Measurements from ENCODE around the gene RGS7.
"Not testable (repeated sequence)": the region's sequence is repeated elsewhere in the genome, so short reads cannot be mapped to it uniquely, and the experiment has no call there.

RGS7 gene

DNA sequence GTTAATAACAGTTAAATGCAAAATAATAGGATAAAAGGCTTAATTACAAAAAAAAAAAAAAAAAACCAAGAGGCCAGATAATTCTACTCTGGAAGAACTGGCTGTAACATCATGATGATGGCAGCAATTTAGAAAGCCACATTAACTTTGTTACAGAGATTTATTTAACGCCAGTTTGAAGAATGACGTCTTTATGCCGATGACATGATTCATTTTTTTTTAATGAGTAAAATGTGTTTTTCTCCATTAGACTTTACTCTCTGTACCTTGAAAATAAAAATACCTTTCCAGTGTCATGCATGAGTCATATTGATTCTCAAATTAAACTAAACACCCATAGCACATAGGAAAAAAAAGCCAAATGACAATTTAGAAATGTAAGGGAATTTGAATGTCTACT lies 226.1 kb downstream of the RGS7 start:
- no peak for DNase-seq

DNA sequence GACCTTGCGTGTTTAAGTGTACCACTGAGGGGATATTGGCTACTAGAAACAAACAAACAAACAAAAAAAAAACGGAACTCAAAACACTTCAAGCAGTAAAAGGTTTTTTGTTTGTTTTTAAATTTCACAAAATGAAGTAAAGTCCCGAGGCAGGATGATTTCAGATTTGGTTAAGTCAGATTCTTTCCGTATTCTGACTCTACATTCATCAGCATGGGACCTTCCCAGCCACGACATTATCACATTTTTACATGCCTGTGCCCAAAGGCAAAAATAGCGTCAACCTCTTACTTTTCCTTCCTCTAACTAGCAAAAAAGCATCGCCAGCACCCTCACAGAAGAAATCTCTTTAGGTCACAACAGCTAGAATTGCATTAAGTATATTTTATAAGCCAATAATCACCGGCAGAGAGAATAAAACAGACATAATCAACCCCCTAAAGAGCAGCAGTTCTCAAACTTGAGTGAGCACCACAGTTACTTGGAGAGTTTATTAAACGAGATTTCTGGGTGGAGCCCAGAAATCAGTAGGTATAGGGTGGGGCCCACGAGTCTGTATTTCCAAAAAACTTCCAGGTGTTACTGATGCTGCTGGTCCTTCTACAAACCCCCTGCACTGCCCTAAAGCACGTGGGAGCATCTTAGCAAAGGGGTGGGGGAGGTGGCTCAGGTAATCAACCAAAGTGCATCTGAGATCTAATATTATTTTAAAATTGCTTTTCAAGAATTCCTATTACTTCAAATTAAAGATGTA lies 227.6 kb downstream of the RGS7 start:
- DNase-seq, result no peak

DNA sequence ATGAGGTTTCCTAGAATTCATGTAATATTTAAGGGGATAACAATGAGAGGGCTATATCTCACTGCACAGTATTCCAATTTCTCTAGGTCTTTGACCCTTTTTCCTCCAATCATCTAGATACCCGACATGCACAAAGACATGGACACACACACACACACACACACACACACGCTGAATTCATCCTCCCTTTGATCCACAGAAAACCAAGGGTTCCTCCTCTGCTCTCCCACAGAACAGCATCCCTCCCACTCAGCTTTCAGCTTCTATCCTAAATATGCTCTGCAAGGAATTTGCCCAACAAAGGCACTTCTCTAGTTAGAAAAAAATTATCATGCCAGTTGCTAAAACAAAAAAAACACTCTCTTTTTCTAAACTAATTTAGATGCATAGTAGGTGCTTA lies 231.7 kb downstream of the RGS7 start:
- DNase-seq, result no peak

DNA sequence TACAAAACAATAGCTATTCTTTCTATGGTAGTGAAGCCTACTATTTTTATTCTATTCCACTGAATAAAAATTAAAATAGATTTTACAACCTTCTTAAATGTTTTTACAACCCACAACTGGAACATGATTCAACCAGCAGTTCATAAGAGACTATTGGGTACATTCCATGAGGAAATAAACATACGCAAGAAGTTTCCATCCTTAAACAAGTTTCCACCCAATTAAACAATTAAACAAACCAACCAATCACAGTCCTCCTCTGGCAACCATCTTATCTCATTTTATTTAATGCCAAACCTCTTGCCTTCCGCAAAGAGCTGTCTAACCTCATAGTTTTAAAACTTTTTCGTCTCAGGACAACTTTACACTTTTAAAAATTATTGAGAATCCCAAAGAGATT lies 239.0 kb downstream of the RGS7 start:
- DNase-seq, result no peak

DNA sequence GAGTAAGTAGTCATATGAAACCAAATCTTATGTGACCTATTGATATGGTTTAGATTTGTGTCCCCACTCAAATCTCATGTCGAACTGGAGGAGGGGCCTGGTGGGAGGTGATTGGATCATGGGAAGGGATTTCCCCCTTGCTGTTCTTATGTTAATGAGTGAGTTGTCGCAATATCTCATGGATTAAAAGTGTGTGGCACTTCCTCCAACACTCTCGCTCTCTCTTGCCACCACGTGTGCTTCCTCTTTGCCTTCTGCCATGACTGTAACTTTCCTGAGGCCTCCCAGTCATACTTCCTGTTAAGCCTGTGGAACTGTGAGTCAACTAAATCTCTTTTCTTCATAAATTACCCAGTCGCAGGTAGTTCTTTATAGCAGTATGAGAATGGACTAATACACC lies 241.2 kb downstream of the RGS7 start:
- DNase-seq, result no peak

DNA sequence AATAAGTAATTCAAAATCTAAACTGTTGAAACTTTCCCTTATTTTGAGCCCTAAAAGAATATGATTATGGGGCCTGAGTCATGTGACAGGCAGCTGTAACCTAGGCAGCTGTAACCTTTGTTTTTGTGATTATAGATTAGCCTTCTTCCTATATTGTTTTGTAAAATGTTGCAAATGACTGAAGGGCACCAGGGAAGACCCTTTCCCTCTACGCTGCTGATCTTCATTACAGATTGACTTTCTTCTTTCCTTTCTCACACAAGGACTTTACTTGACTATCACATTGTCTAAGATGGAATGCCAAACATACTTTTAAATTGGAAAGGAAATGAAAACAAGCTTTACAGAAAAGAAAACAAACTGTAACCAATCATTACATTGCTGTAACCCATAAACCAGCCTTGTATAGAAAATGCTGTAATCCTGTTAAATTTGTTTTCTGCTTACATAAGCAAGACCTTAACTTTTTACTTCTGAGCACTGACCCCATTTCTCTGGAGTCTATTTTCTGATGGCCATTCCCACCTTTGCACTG lies 242.2 kb downstream of the RGS7 start:
- no peak for DNase-seq

DNA sequence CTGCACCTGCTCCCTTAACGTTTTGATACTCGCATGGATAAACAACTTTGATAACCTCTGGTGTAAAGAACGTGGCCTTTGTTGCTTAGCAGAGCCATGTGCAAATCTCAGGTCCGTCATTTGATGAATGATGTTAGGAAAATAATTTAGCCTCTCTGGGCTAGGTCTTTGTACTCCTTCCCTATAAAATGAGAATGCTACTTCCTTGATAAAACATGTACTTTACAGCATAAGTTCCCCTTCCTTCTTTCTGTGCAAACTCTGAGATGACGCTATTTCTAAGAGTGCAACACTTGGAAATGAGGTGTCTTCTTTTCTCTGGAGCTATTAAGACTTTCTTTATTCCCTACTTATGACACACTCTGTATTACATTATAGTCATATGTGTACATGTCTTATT lies 243.4 kb downstream of the RGS7 start:
- DNase-seq, result no peak

DNA sequence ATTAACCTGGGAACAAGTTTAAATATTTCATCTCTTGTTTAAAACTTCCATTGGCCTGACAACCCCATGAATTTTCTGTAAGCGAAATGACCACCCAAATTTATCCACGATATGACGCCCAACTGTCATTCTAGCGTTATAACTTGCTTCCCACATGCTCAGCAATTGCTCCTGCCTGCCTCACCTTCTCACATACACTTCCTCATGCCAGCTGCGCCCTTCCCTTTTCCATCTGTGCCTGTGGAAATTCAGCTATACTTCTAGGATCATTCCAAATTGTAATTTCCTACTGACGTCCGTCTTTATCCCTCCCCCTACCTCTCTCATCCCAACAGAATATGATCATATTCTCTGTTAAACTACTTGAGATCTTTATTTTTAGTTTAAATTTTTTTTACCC lies 248.0 kb downstream of the RGS7 start:
- no peak for DNase-seq

DNA sequence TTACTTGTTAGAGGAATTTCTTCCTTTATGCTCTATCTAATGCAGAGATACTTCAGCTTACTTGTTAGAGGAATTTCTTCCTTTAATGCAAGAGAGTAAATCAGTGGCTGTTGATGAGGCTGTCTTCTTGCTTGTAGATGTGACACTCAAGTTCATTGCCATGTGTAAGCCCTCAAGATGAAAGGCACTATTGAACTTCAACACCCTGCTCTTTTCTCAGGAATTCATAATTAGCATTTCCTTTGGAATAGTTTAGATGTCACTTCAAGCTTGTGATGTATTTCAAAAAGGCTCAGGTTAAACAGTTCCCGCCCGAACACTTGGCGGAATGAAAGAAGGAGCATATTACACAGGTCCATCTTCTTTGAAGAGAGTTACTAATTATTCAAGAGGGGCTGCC lies 251.9 kb downstream of the RGS7 start:
- no peak for DNase-seq

DNA sequence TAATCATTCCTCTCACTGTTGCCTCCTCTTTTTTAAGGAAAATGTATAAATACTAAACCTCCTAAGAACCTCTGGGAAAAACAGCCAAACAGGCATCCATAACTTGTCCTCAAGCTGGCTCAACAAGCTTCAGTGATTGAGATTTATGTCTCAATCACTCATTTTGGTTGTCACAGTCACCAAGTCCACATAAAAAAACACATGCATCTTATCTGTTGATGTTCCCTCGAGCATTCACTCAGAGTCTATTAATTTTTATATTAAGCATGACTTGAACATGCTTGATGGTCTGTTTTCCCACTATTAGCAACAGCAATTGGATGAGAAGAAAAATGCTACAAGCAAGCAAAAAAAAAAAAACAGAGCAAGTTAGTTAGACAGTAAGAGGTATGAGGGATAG lies 254.3 kb downstream of the RGS7 start:
- DNase-seq, result no peak

DNA sequence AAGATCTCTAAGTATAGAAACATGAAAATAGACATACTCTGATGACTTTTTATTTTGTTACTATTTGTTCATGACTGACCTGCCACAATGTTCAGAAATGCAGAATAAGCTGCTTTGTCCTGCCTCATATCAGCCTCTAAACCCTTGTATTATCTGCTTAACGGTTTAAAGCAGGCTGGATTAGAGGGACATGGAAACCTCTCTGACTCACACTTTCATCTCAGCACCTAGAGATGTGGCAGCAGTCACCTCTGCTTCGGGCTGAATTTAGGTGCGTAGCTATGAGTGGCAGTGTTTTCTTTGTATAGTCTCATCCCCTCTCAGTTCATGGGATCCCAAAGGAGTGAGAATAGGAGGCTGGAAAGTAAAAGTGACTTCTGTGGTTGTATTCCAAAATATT lies 255.4 kb downstream of the RGS7 start:
- DNase-seq, result no peak

DNA sequence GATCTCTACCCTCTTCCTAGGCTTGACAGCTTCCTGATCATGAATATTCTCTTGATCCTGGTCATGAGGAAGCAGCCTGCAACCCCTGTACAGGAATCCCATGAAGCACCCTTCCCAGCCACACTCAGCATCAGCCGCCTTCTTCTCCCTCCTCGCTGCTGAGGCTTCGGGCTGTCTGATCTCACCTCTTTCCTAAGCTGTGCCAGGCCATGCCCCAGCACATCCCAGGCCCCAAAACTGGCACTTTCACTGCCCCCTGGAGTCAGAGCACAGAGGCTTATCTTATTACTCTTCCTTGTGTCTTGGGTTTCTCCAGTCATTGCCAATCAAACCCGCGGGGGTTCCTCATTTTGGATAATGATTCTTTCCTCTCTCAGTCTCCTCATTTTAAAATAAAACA lies 259.5 kb downstream of the RGS7 start:
- no peak for DNase-seq

DNA sequence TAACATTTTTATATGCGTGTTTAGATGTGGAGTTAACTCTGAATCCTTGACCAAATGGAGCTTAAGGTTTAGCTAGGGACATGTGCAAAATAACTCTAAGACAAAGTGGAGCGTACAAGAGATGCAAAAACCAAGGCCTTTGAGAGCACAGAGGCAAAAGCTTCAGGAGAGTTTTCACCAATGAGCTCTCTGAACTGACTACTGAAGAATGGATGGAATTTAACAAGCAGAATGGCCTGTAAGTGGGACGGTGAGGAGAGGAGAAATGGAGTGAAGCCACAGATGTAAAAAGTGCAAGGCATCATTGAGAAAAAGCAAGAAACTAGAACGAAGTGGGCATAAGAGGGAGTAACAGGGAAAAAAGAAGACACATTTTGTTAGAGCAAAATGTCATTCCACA lies 260.0 kb downstream of the RGS7 start:
- DNase-seq, result no peak

DNA sequence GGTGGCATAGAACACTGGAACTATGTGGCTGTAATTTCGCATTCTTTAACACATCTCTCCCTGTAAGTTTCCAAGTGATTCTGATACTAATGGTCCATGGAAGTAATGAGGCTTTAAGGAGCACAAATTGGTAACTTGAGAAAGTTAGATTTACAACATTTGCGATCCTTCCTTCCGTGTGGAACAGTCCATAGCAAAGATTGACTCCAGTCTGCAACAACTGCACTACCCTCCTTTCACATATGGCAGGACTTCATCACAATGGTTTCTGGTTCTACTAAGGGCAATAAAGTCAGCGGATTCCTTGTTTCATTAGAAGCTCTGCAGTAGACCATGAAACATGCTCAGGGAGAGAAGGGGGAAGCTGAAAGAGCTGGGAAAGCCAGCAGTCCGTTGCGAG lies 261.2 kb downstream of the RGS7 start:
- DNase-seq, result no peak

DNA sequence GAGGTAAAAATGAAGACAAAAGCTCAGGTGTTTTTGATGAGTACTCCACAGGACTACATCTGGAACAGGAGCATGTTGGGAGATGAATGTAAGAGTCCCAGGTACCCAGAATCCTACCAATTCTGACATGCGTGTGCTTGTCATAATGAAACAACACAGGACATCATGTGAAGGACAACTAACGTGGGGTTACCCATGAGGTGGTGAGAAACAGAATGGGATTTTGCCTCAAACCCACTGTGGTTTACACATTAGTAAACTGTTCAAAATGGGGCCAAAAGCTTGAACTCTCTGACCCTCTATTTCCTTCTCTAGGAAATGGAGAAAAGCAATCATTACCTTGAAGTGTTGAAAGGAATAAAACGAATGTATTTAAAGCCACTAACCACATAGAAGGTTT lies 266.2 kb downstream of the RGS7 start:
- DNase-seq, result no peak

DNA sequence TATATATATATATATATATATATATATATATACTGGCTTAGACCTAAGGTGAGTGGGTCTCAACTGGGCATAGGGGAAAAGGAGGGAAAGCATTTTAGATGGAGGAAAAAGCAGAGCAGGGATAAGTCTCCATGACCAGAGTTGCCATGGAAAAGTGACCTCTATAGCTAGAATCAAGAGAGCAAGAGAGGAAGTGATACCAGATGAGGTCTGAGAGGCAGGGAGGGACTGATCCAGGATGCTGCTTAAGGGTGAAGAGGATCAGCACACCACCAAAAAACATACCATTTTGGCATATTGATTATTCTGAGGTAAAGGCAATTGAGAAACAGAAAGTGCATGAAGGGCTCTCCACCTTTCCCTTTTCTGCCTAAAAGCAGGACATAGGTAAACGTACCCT lies 267.9 kb downstream of the RGS7 start:
- DNase-seq, result not testable (repeated sequence)

DNA sequence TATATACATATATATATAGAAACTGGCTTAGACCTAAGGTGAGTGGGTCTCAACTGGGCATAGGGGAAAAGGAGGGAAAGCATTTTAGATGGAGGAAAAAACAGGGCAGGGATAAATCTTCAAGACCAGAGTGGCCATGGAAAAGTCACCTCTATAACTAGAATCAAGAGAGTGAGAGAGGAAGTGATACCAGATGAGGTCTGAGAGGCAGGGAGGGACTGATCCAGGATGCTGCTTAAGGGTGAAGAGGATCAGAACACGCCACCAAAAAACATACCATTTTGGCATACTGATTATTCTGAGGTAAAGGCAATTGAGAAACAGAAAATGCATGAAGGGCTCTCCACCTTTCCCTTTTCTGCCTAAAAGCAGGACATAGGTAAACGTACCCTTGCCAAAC lies 268.9 kb downstream of the RGS7 start:
- not testable (repeated sequence) for DNase-seq

DNA sequence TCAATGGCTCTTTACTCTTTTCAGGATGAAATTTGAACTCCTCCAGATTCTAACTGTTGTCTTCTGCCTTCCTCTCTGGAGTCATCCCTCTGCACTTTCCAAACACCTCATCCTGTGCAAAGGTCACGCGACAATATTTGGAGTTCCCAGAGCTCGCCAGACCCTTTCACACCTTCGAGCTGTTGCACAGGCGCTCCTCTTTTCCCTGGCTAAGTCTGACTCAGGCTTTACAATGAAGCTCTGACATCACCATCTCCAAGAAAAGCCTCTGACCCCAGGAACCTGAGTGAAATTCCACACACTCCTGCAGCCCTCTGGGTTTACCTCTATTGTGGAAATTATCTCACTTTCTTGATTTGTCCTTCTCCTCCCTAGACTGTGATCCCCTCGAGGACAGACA lies 270.3 kb downstream of the RGS7 start:
- no peak for DNase-seq

DNA sequence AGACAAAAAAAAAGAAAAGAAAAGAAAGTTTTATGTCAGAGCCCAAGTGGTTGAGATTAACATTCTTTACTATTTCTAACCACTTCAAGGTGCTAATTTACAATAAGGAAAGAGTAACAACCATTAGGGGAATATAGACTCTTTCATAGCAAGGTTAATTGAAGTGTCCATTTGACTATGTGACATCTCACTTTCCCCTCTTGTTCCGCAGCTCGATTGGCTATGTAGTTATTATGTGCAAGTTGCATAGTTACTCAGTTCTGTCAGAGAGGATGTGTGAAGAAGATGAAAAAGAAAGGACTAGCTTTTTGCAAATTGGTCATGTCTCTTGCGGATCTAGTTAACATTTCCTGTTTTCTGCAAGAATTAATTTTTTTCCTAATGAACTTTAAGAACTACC lies 273.7 kb downstream of the RGS7 start:
- DNase-seq, result no peak

DNA sequence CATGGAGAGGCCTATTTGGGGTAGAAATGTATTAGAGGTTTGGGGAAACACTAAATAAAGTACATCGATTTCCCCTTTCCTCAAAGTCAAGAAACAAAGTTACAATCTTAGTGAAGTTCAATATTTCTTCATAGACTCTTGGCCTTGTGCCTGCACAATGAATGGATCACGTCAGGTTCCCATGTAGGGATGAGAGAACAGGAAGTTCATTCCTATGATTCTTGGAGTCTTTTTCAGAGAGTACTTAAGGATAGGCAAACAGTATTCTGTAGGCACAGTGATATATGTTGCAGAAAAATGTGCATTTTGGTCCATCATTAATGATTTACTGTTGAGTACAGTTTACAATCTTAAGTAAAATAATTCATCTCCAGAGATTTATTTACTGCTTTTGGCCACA lies 275.5 kb downstream of the RGS7 start:
- DNase-seq, result no peak

DNA sequence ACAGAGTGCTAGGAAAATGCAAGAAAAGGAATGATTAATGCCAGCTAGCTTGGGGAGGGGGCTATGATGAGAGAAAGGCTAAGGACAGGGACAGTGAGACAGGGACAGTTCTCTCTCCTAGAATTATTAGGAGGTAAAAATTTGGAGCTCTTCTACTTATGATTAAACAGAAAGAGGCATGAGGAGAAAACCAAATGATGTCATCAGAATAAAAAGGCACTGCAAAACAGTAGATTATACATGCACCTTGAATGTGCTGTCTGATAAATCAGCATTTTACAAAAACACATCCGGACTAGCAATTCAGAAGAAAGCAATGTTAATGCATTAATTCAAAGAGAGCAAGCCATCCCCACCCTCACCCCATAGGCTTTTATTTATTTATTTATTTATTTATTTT lies 277.5 kb downstream of the RGS7 start:
- no peak for DNase-seq

DNA sequence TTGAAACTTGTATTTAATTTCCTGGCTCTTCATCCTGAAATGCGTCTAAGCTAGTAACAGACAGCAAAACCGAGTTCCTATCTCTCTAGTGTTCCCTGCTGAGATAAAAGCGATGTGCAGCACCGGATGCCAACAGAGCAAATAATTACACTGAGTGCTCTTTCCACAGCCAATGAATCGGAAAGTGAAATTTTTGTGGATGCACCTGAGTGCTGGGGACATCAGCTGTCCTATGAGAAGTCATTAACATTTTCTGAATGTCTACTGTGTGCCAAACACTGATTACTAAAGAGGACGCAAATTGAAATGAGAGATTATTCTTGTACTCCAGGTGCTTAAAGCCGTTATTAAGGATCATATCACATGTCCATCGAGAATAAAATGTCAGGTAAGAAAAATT lies 278.0 kb downstream of the RGS7 start:
- no peak for DNase-seq

DNA sequence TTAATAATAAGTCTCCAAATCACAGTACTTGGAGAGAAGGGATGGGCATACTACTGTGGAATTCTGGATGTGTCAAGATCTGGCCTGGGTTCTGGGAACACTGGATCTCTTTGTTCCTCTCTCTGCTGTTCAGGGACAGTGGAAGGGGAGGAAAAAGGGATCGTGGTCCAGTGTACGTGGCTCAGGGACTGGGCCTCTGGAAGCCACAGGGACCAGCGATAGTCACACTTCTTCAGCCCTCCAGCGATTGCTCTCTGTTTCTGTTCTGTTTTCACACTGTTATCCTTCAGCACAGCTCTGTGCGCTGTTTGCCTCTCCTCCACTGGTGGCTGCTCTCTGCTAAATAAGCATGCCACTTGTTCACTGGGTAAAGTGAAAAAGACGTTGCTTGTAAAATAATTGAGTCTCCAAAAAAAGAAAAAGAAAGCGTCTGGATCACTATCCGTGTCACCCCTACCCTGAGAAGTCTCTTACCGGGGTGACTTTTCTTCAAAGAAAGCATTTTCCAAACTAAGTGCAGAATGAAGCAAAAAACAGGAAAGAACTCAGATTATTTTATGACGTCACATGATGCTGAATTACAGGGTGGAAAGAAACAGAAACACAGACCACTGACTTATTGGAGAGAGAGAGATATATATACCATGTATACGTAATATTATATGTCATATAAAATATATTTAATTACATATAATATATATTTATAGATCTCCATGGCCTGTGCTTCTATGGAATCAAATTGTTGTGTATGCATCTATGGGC lies 279.4 kb downstream of the RGS7 start:
- no peak for DNase-seq

DNA sequence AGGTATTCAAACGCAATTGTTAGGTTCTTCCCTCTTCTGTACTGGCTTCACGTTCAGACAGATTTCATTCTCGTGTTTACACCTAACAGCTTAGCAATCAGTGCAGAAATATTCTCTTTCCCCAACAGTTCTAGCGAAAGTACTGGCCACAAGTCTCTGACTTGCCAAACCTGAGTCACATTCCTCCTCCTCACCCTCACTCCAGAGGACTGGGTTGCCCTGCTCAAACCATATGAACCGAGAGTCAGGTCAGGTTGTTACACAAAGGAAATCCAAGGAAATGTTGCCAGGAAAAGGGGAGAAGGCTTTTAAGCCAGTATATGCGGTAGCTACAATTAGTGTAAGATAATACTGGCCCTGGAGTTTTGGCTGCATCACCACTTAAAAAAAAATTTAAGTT lies 282.5 kb downstream of the RGS7 start:
- no peak for DNase-seq

DNA sequence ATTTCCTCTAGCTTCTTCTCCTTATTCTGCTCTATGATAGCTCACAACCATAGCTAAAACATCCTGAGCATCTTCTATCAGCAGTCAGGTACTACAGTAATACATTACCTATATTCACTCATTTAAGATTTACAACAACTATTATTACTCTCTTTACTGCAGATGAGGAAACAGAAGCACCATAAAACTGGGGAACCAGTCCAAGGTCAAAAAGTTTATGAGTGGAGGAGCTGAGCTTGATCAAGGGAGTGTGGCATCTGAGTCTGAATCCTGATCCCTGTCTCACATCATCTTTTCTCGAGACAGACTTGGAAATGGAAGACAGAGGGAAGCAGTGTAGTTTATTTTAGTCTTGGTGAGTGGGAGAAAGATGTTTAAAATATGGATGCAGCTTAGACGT lies 288.6 kb downstream of the RGS7 start:
- no peak for DNase-seq
